HEK293T (cell line): ENCODE data around the gene MTM1.

Source experiments
- CTCF ChIA-PET: fragments of 350-600 bp; formaldehyde crosslinking; extraction: SDS; loops from one replicate; lab custom pipeline; 2021; ENCODE audit warnings: antibody characterized with exemption, inconsistent platforms; lab: Yijun Ruan, JAX
- POLR2A ChIA-PET: fragments of 350-600 bp; formaldehyde crosslinking; extraction: SDS; loops from one replicate; lab custom pipeline; 2020; ENCODE audit warnings: antibody characterized with exemption, inconsistent platforms; lab: Yijun Ruan, JAX
- DNase-seq: peaks from one replicate; pipeline ENCODE4 v3.0.0; 2012; ENCODE audit warnings: mixed read lengths; ENCODE audit errors: extremely low spot score
- ARNT ChIP-seq: fragments of 450-650 bp; IDR thresholded peaks from 2 replicates; pipeline ENCODE4 v1.6.1; 2017; ENCODE audit warnings: mild to moderate bottlenecking
- BHLHE40 ChIP-seq: fragments of 450-650 bp; IDR thresholded peaks from 2 replicates; pipeline ENCODE4 v1.6.1; 2016; ENCODE audit warnings: mild to moderate bottlenecking, moderate library complexity, borderline replicate concordance
- CTBP1 ChIP-seq: fragments of 450-650 bp; IDR thresholded peaks from 2 replicates; pipeline ENCODE4 v1.6.1; 2016; ENCODE audit warnings: borderline replicate concordance
- ELF4 ChIP-seq: fragments of 450-650 bp; IDR thresholded peaks from 2 replicates; pipeline ENCODE4 v1.6.1; 2017; ENCODE audit warnings: antibody characterized with exemption
- FOXA1 ChIP-seq: fragments of 450-650 bp; IDR thresholded peaks from 2 replicates; pipeline ENCODE4 v1.6.1; 2016; ENCODE audit warnings: mild to moderate bottlenecking
- FOXK2 ChIP-seq: fragments of 450-650 bp; IDR thresholded peaks from 2 replicates; pipeline ENCODE4 v1.6.1; 2016; ENCODE audit warnings: mild to moderate bottlenecking
- FOXM1 ChIP-seq: fragments of 450-650 bp; IDR thresholded peaks from 2 replicates; pipeline ENCODE4 v1.6.1; 2017; ENCODE audit warnings: mild to moderate bottlenecking, borderline replicate concordance
- HDGF ChIP-seq: fragments of 450-650 bp; IDR thresholded peaks from 2 replicates; pipeline ENCODE4 v1.6.1; 2017; ENCODE audit warnings: antibody characterized with exemption, borderline replicate concordance
- L3MBTL2 ChIP-seq: fragments of 450-650 bp; conservative IDR thresholded peaks from 2 replicates; pipeline ENCODE4 v1.6.1; 2016; ENCODE audit warnings: mild to moderate bottlenecking
- LEF1 ChIP-seq: fragments of 450-650 bp; IDR thresholded peaks from 2 replicates; pipeline ENCODE4 v1.6.1; 2017; ENCODE audit warnings: mild to moderate bottlenecking, borderline replicate concordance
- NFRKB ChIP-seq: fragments of 450-650 bp; IDR thresholded peaks from 2 replicates; pipeline ENCODE4 v1.6.1; 2016; ENCODE audit warnings: mild to moderate bottlenecking, moderate library complexity
- PKNOX1 ChIP-seq: fragments of 450-650 bp; IDR thresholded peaks from 2 replicates; pipeline ENCODE4 v1.6.1; 2016
- SP1 ChIP-seq: fragments of 450-650 bp; IDR thresholded peaks from 2 replicates; pipeline ENCODE4 v1.6.1; 2017
- SUZ12 ChIP-seq: fragments of 450-650 bp; IDR thresholded peaks from 2 replicates; pipeline ENCODE4 v1.6.1; 2016; ENCODE audit warnings: mild to moderate bottlenecking
- TARDBP ChIP-seq: fragments of 450-650 bp; IDR thresholded peaks from 2 replicates; pipeline ENCODE4 v1.6.1; 2016
- ZNF384 ChIP-seq: fragments of 450-650 bp; IDR thresholded peaks from 2 replicates; pipeline ENCODE4 v1.6.1; 2016

Gene MTM1

GRCh38 chrX:150696331-150696730 is 127.9 kb downstream of the MTM1 start:
- CTCF ChIA-PET, result no interaction called here
- no peak for TF ChIP-seq HDGF
- TF ChIP-seq SUZ12, result no peak
- TF ChIP-seq FOXA1, result no peak
- no peak for TF ChIP-seq TARDBP
- no peak for TF ChIP-seq SP1
- TF ChIP-seq ELF4, result no peak
- no peak for TF ChIP-seq L3MBTL2
- TF ChIP-seq NFRKB, result no peak
- no peak for TF ChIP-seq CTBP1
- no peak for TF ChIP-seq PKNOX1
- TF ChIP-seq ARNT, result no peak
- no peak for TF ChIP-seq FOXM1
- no peak for TF ChIP-seq FOXK2
- no peak for TF ChIP-seq BHLHE40
- no peak for TF ChIP-seq LEF1
- no peak for TF ChIP-seq ZNF384
- POLR2A ChIA-PET, result no interaction called here
- no peak for DNase-seq

GRCh38 chrX:150696866-150697265 is 128.4 kb downstream of the MTM1 start:
- CTCF ChIA-PET, result no interaction called here
- POLR2A ChIA-PET, result no interaction called here
- no peak for TF ChIP-seq TARDBP
- TF ChIP-seq SP1, result no peak
- no peak for TF ChIP-seq NFRKB
- no peak for TF ChIP-seq FOXA1
- DNase-seq, result no peak

GRCh38 chrX:150697641-150698040 is 129.2 kb downstream of the MTM1 start:
- TF ChIP-seq CTBP1 (no peak), SP1 (no peak), PKNOX1 (no peak), ARNT (no peak), ELF4 (no peak), FOXM1 (no peak), FOXK2 (no peak), HDGF (no peak), FOXA1 (no peak), SUZ12 (no peak), L3MBTL2 (no peak), ZNF384 (no peak), LEF1 (no peak), BHLHE40 (no peak)
- POLR2A ChIA-PET, result no interaction called here

GRCh38 chrX:150698981-150699380 is 130.6 kb downstream of the MTM1 start:
- DNase-seq, result no peak
- TF ChIP-seq L3MBTL2 (no peak), LEF1 (no peak), SUZ12 (no peak), ARNT (no peak), FOXM1 (no peak), ELF4 (no peak), FOXK2 (no peak), ZNF384 (no peak), HDGF (no peak), CTBP1 (no peak), TARDBP (no peak), SP1 (no peak), NFRKB (no peak), BHLHE40 (no peak), FOXA1 (no peak), PKNOX1 (no peak)
- ChIA-PET CTCF (no interaction called here), POLR2A (no interaction called here)

More at GRCh38 chrX:150697641-150698040, 129.2 kb downstream of the MTM1 start:
- CTCF ChIA-PET, result no interaction called here
- DNase-seq, result no peak

GRCh38 chrX:150700107-150700506 is 131.7 kb downstream of the MTM1 start:
- no peak for DNase-seq
- ChIA-PET CTCF (no interaction called here), POLR2A (no interaction called here)
- TF ChIP-seq ELF4 (no peak), SP1 (no peak), HDGF (no peak), PKNOX1 (no peak), FOXM1 (no peak), CTBP1 (no peak), ARNT (no peak), LEF1 (no peak), TARDBP (no peak)

GRCh38 chrX:150701377-150701776 is 133.0 kb downstream of the MTM1 start:
- POLR2A ChIA-PET, result no interaction called here
- no peak for TF ChIP-seq ARNT

More at GRCh38 chrX:150701377-150701776, 133.0 kb downstream of the MTM1 start:
- DNase-seq, result no peak
- CTCF ChIA-PET, result no interaction called here
